HG03159 (cell line): ENCODE measurements around the gene GLI3.

Source experiments
- ATAC-seq: cut with Tn5 transposase; IDR thresholded peaks from one replicate; pipeline ENCODE4 v1.9.1; 2021; ENCODE audit warnings: mild to moderate bottlenecking, moderate library complexity; ENCODE audit not compliant: unreplicated experiment

Gene GLI3

DNA sequence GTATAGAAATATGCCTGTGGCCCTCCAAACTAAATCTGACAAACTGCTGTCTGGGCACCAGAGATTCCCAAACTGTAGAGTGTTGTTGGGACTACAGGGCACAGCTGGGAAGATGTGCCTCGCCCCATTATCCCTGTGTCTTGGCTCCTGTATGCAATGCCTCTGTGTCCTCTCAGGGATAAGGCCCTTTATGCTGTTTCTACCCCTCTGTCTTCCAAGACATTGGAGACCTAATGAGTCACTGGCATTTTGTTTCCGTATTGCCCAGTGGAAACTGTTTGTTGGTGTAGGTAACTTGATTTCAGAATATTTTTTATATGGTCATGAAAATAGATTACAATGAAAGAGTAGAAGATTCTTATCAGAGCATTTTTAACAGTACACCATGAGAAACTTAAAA is 183.2 kb downstream of the GLI3 start:
- no peak for ATAC-seq

- no peak for ATAC-seq
These were observed 187.2 kb downstream of the GLI3 start for GRCh38 chr7:42049761-42050160.

GRCh38 chr7:42046483-42046882 is 190.5 kb downstream of the GLI3 start:
- ATAC-seq = no peak

DNA sequence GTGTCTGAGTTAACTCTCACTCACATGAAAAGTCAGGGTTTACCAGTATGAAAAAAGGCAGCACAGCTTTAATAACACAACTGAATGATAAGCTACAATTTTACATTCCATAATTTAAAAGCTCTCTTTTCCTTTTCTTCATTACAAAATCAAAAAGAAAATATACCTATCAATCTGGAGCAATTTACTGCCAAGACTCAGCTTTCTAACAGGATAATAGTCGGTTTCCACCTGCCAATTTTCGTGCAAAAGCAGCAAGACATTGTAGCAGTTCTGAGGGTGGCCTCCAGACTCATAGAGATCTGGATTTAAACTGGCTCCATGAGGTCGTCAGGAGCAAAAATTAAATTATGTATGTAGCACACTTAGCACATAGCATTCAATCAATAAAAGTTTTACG is 191.0 kb downstream of the GLI3 start:
- no peak for ATAC-seq

- ATAC-seq = no peak
These were observed 197.1 kb downstream of the GLI3 start for GRCh38 chr7:42039921-42040320.

GRCh38 chr7:42035210-42035609 is 201.8 kb downstream of the GLI3 start:
- ATAC-seq = no peak

GRCh38 chr7:42033480-42033879 is 203.5 kb downstream of the GLI3 start:
- no peak for ATAC-seq

DNA sequence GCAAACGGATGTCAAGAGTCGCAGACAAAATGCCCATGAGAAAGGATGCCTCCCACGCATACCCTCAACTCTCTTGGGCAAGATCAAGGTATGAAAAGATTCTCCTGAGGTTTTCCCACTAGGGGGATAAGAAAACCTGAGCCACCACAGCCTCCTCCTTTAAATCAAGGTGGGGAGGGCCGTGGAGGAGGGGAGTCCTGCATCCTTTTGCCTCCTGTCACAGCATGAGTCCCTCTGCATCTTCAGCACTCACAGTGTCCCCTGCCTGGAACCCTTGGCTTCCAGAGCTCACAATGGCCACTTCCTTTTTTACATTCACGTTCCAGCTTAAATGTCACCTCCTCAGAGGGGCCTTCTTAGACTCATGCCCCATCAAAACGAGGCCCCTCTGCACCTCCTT is 207.6 kb downstream of the GLI3 start:
- no peak for ATAC-seq

DNA sequence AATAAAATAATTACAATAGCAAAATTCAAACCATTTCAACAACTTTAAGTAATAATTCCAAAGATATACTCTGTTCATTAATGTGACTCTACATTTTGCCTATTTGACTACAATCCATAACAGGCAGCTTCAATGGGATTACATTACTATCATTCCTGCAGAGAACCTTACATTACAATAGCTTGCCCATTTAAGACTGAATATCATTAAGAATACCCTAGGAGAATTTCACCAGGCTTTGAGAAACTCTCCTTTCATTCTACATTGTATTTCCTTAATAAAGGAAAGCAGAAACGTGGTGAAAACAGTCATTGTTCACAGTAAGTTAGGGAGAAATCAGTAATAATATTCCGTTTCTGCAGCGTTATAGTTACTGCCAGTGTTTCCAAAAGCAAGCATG is 209.5 kb downstream of the GLI3 start:
- no peak for ATAC-seq

GRCh38 chr7:42026622-42027197 is 210.3 kb downstream of the GLI3 start:
- ATAC-seq = no peak

DNA sequence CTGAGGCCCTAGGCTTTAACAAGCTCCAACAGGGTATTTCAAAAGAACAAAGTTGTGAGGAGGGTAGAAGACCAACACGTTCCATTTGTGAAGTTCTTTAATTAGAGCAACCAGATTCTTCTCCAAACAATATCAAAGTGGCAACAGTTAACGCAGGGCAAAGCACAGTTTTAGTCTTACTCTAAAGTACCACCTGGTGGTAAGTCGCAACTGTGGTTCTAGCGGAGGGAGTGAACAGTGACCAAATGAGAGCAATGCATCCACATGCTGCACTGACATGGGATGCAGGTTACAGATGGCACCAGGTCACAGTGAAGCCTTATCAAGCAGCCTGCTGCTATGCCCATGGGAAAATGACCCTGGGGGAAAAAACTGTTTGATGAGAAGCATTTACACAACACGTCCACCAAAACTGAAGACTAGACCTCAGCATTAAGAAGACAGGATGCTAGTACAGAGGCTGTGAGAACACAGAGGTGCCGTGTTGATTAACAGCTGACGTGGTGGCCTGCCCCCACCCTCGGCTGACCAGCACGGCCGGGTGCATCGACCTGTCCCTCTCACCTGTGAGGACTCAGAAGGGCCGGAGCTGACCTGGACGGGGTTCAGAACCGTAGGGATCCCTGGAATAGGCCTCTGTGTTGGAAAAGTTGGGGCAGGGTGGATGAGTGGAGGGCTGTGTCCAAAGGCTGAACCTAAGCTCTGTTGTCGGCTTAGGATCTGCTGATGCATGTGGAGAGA is 211.2 kb downstream of the GLI3 start:
- no peak for ATAC-seq

DNA sequence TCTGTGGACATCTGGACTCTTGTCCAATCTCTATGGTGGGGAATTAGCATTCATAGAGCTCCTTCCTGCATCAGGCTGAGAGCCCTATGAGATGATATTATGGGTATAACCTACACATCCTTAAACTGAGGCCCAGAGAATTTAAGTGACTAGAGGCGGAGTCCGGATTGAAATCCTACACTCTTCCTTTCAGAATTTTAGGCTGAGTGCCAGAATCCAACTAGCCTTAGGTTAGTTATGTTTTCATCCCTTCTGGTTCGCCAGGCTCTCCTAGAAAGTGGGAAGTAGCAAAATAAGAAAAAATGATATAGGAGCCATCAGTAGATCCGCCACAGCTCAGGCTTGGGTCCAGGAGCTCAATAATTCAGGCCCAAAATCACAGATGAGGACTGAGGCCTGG is 212.5 kb downstream of the GLI3 start:
- no peak for ATAC-seq

DNA sequence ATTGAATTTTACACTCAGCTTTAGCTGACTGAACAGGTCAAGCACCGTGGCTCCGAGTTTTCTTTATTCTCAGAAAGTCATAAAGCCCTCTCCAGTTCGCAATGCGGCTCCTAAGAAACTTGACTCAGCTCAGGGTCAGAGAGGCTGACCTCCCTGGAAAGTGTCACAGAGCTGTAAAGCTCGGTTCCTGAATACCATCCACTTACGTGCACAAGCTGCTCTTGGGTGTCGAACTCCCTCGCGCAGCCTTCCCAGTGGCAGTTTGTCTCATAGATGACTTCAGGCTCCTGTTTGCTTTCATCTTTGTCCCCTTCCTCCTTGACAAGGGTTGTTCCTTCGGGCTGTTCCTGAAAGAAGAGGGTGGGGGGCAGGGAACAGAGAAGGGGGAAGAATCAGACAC is 213.7 kb downstream of the GLI3 start:
- no peak for ATAC-seq

DNA sequence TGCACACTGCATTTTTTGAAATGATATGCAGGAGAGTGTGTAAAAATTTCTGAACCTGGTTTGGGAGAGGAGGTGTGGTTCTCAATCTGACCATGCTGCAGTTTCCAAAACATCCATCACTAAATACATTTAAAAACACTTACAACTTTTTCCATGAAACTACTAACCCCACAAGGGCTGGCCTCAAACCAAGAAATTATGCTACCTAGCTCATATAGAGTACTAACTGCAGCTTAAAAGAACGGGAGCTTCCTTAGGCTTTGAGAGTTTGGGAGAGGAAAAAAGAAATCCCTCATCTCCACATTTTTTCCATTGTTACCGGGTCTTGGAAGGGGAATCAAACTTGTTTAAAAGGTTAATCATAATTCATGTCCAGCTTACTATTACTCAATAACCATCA is 214.2 kb downstream of the GLI3 start:
- ATAC-seq = no peak

DNA sequence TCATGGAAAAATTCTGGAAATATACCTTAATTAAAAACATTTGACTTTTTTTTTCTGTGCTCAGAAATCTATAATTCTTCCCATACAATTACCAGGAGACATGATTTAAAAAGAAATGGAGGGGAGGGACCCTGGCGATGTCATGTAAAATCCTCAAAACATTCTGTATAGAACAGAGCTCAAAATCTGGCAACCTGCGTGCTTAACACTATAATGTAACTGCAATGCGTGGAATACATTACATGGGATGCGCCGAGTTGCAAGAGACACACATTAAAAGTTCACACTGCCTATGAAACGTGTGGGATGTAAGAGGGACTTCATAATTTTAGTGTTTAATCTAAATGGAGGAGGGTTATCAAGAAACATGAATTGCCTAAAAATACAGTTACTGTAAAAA is 215.0 kb downstream of the GLI3 start:
- ATAC-seq = no peak

- ATAC-seq = no peak
These were observed 215.4 kb downstream of the GLI3 start for GRCh38 chr7:42021631-42022030.

DNA sequence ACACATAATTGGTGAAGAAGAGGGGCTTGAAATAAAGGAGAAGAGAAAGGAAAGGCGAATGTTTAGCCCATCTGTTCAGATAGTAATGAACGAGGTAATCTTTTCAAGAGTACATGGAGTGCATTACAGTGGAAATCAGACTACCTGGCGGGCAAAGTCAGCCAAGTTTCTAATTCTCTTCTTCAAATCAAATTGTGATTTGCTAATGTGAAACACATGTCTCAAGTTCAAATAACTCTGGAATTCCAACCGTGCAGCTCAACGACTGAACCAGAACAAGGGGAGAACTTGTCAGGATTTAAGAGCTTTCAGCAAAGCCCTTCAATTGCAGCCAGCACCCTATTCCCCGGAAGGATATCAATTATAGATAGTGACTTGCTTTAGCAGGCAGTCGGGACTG is 216.9 kb downstream of the GLI3 start:
- no peak for ATAC-seq

- ATAC-seq = no peak
These were observed 219.5 kb downstream of the GLI3 start for GRCh38 chr7:42017349-42017986.

DNA sequence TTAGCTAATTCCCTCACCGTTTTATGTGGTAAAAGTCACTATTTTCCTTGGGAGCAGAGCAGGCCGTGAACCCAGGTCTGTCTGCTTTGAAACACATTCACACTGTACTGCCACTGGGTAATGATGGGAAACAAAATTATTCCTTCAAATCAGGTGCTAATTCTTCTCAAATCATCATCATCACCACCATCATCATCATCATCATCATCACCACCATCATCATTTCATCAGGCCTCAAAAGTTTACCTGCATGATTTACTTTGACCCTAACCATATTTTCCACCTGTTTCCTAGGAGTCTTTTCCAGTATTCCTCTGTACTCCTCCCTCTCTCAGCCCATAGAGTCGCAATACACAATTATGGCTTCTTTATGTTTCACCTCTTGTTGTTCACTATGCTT is 220.5 kb downstream of the GLI3 start:
- no peak for ATAC-seq

GRCh38 chr7:42014625-42015618 is 222.1 kb downstream of the GLI3 start:
- ATAC-seq = no peak

DNA sequence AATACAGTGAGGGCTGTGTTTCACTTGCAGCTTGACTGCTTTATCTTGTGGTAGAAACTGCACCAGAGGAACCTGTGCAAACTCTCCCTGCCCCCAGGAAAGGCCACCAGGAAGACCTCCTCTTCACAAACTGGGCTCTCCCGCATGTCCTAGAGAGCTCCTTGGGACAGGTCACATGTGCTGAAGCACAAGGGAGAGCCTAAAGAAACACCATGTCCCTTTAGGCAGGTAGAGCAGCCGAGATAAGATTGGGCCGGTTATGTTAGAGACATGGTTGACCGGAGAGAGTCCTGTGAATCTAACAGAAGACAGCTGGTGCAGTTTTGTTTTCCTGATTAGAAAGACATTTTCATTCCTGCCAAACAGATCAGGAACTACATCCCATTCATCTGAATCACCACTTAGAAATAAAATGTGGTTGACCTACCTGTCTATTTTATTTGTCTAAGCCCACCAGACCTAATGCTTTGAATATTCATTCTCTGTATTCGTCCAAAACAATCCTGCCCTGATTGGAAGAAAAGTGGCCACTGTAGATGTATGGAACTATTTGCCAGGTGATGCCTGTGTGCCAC is 224.1 kb downstream of the GLI3 start:
- ATAC-seq = no peak
